Osteoblast (primary cell): ENCODE data around the gene TENM4. TPM values are rescaled to one million over a fixed set of nuclear protein-coding genes. Genes with fewer than 3 reads are reported as not detected.

Source experiments
- DNase-seq: peaks from one replicate; pipeline ENCODE4 v3.0.0; 2011; ENCODE audit warnings: low spot score, mixed read lengths; ENCODE audit not compliant: insufficient read length; ENCODE audit errors: missing footprints
- H2AFZ ChIP-seq: 2 replicates; pipeline ENCODE4 v1.6.0; 2011; ENCODE audit warnings: mild to moderate bottlenecking, low read length
- H3K27ac ChIP-seq: 2 replicates; pipeline ENCODE4 v1.5.1; 2011; ENCODE audit warnings: mild to moderate bottlenecking, low read depth, low read length, moderate library complexity
- H3K27me3 ChIP-seq: 2 replicates; pipeline ENCODE4 v1.6.0; 2012; ENCODE audit warnings: mild to moderate bottlenecking, control low read depth, inconsistent platforms, low read length, moderate library complexity; ENCODE audit not compliant: insufficient read depth
- H3K36me3 ChIP-seq: 2 replicates; pipeline ENCODE4 v1.5.1; 2011; ENCODE audit warnings: mild to moderate bottlenecking, low read length, control low read depth, moderate library complexity; ENCODE audit not compliant: insufficient read depth
- H3K4me1 ChIP-seq: 2 replicates; pipeline ENCODE4 v1.5.1; 2011; ENCODE audit warnings: mild to moderate bottlenecking, low read length, control low read depth, moderate library complexity; ENCODE audit not compliant: insufficient read depth
- H3K4me2 ChIP-seq: 2 replicates; pipeline ENCODE4 v1.6.0; 2011; ENCODE audit warnings: mild to moderate bottlenecking, low read length; ENCODE audit not compliant: insufficient read depth
- H3K4me3 ChIP-seq: fragments of 200-600 bp; sonication (generic); 3 replicates; pipeline ENCODE4 v1.5.1; 2012; ENCODE audit warnings: mild to moderate bottlenecking, low read length, inconsistent platforms; ENCODE audit not compliant: insufficient read depth
- H3K79me2 ChIP-seq: 2 replicates; pipeline ENCODE4 v1.6.0; 2012; ENCODE audit warnings: mild to moderate bottlenecking, low read length, control low read depth, inconsistent platforms; ENCODE audit not compliant: insufficient read depth
- H3K9me3 ChIP-seq: 2 replicates; pipeline ENCODE4 v1.5.1; 2011; ENCODE audit warnings: low read depth, low read length, control low read depth
- H4K20me1 ChIP-seq: 2 replicates; pipeline ENCODE4 v1.6.0; 2012; ENCODE audit warnings: mild to moderate bottlenecking, low read length, control low read depth; ENCODE audit not compliant: insufficient read depth
- CTCF ChIP-seq: IDR thresholded peaks from 2 replicates; pipeline ENCODE4 v1.5.1; 2011; ENCODE audit warnings: mild to moderate bottlenecking, low read depth, low read length, moderate library complexity; ENCODE audit errors: extremely low read depth
- total RNA-seq: library from RNA; depleted of rRNA; stranded (reverse); fragments of >200 nt; gene quantifications from 2 replicates; pipeline ENCODE4 v1.2.3, GENCODE V29; 2012

TENM4 gene
- total RNA-seq, 1 donor, result 63.3 TPM

- peak; percentile 66 for DNase-seq
- Histone ChIP-seq H3K4me2 (no peak overlapping the region), H3K27me3 (no peaks in the 10 kb centered on the region), H3K79me2 (no peaks in the 10 kb centered on the region), H4K20me1 (no peaks in the 10 kb centered on the region), H3K4me1 (peaks cover 5% of the 10 kb centered on the region), H3K4me3 (no peak overlapping the region), H3K36me3 (no peaks in the 10 kb centered on the region), H2AFZ (peak overlapping the region; percentile 9), H3K27ac (no peak overlapping the region), H3K9me3 (no peaks in the 10 kb centered on the region)
- TF ChIP-seq CTCF, result no peak
Observed at GRCh38 chr11:79152511-79152910, 288.3 kb downstream of the TENM4 start.

DNA sequence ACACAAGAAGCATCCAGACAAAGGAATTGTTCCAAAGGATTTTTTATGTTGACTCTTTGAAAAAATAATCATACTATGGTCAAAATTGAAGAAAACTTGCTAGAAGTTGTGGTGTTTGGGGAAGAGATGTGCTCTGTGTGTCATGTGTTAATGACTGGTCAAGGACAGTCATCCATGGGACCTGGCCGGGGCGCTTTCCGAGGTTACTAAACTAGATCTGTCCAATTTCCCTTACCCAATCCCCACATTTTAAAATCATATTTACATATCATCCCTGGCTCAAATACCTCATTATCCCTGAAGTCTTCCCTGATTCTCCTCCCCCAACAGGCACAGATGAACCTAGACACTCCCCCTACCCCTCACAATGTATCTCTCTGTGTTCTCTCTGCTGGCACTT is 289.4 kb downstream of the TENM4 start:
- Histone ChIP-seq H4K20me1 (no peaks in the 10 kb centered on the region), H3K27me3 (no peaks in the 10 kb centered on the region), H3K4me1 (peaks cover 5% of the 10 kb centered on the region), H2AFZ (no peak overlapping the region), H3K4me3 (no peak overlapping the region), H3K9me3 (no peaks in the 10 kb centered on the region), H3K79me2 (no peaks in the 10 kb centered on the region), H3K27ac (no peak overlapping the region), H3K4me2 (no peak overlapping the region), H3K36me3 (no peaks in the 10 kb centered on the region)
- TF ChIP-seq CTCF, result no peak
- no peak for DNase-seq

DNA sequence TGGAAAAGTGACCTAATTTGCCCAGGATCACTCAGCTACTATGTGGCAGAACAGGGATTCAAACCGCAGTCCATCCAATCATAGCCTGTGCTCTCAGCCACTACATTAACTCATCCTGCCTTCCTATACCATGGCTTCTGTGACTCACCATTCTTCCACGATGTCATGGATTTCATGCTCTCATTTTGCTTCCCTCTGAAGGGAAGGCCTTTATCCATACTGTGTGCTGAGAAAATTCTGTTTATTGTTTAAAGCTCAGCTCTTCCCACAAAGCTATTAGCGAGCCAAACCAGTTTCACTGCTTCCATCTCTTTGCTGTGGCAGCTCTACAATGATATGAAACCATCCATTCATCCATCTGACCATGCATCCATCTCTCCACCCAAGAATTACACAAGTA is 289.9 kb downstream of the TENM4 start:
- Histone ChIP-seq H3K9me3 (no peaks in the 10 kb centered on the region), H3K27me3 (no peaks in the 10 kb centered on the region), H3K79me2 (no peaks in the 10 kb centered on the region), H3K4me2 (no peak overlapping the region), H3K27ac (no peak overlapping the region), H4K20me1 (no peaks in the 10 kb centered on the region), H2AFZ (no peak overlapping the region), H3K4me1 (peaks cover 5% of the 10 kb centered on the region), H3K36me3 (no peaks in the 10 kb centered on the region), H3K4me3 (no peak overlapping the region)
- TF ChIP-seq CTCF, result no peak
- DNase-seq, result no peak

GRCh38 chr11:79150320-79150719 is 290.5 kb downstream of the TENM4 start:
- no peak overlapping the region for H2AFZ ChIP-seq
- H3K27me3 ChIP-seq, result no peaks in the 10 kb centered on the region
- H3K27ac ChIP-seq, result no peak overlapping the region
- H3K9me3 ChIP-seq, result no peaks in the 10 kb centered on the region
- no peak overlapping the region for H3K4me2 ChIP-seq
- no peak for DNase-seq
- no peak for TF ChIP-seq CTCF
- H4K20me1 ChIP-seq, result no peaks in the 10 kb centered on the region
- H3K4me3 ChIP-seq, result no peak overlapping the region
- peaks cover 5% of the 10 kb centered on the region for H3K4me1 ChIP-seq
- no peaks in the 10 kb centered on the region for H3K79me2 ChIP-seq
- no peaks in the 10 kb centered on the region for H3K36me3 ChIP-seq
